IPS DF 4.7 (cell line): Measurements from ENCODE around the gene FOXO4.

Source experiments
- DNase-seq: peaks from one replicate; pipeline ENCODE4 v3.0.0-alpha.2; 2013; ENCODE audit warnings: low spot score; ENCODE audit errors: extremely low read depth

Gene FOXO4

DNA sequence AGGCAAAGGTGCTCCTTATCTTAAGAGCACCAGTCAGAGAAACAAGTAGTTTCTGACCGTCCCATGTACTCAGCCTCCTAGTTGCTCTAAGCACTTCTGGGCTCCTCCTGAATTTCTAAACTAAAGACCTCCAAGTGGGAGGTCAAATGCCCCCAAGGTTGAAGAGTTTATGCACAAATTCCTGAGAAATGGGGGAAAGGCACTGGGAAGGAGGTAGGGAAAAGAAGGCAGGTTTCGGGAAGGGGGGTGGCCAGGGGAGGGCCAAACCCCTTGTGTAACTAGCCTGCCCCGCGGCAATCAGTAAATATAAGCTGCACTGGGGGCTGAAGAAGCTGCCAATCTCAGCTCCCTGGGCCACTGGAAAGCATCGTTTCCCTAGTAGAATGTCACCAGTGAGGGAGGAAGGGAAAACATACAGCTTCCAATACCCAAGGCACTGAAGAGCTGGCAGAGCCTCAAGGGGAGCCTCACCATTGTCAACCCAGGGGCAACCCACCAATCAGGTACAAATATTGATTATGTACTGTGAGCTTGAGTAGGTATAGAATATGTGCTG is 3.4 kb downstream of the FOXO4 start:
- DNase-seq = no peak

DNA sequence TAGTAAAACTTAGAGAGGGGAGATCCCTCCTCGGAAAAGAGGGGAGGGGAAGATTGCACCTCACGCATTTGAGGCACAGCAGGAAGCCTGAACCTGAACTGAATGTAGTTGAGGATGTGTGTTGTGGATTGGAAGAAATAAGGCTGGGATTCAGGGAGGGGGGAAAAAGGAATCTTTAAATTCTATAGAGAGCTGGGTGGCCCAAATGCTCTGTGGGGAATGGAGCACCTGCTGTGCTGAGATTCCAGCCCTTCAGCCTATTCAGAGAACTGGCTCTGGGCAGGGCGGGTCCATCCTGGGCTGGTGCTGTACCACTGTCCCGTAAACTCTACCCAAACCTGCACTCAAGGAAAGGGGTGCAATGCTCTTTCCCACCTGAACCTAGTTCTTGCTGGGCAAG is 4.1 kb downstream of the FOXO4 start:
- no peak for DNase-seq

DNA sequence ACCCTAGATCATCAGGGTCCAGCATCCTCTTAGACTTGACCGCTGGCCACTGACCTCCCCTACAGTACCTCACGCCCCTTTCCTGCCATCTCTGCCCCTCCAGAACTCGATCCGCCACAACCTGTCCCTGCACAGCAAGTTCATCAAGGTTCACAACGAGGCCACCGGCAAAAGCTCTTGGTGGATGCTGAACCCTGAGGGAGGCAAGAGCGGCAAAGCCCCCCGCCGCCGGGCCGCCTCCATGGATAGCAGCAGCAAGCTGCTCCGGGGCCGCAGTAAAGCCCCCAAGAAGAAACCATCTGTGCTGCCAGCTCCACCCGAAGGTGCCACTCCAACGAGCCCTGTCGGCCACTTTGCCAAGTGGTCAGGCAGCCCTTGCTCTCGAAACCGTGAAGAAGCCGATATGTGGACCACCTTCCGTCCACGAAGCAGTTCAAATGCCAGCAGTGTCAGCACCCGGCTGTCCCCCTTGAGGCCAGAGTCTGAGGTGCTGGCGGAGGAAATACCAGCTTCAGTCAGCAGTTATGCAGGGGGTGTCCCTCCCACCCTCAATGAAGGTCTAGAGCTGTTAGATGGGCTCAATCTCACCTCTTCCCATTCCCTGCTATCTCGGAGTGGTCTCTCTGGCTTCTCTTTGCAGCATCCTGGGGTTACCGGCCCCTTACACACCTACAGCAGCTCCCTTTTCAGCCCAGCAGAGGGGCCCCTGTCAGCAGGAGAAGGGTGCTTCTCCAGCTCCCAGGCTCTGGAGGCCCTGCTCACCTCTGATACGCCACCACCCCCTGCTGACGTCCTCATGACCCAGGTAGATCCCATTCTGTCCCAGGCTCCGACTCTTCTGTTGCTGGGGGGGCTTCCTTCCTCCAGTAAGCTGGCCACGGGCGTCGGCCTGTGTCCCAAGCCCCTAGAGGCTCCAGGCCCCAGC is 5.2 kb downstream of the FOXO4 start:
- no peak for DNase-seq

DNA sequence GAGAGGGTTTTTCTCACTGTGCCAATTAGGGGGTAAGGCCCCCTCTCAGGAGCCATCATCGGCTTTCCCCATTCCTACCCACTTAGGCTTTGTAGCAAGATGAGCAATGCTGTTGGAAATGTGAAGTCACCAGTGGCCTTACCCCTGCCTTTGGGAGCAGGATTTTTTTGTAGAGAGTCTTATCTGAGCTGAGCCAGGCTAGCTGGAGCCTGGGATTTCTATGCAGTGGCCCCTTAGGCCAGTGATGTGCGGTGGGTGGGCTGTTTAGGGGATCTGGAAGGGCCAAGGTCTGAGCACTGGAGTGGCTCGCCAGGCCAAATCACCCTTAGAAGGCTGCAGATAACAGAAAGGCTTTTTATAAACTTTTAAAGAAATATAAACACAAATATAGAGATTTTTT is 6.6 kb downstream of the FOXO4 start:
- DNase-seq = no peak

DNA sequence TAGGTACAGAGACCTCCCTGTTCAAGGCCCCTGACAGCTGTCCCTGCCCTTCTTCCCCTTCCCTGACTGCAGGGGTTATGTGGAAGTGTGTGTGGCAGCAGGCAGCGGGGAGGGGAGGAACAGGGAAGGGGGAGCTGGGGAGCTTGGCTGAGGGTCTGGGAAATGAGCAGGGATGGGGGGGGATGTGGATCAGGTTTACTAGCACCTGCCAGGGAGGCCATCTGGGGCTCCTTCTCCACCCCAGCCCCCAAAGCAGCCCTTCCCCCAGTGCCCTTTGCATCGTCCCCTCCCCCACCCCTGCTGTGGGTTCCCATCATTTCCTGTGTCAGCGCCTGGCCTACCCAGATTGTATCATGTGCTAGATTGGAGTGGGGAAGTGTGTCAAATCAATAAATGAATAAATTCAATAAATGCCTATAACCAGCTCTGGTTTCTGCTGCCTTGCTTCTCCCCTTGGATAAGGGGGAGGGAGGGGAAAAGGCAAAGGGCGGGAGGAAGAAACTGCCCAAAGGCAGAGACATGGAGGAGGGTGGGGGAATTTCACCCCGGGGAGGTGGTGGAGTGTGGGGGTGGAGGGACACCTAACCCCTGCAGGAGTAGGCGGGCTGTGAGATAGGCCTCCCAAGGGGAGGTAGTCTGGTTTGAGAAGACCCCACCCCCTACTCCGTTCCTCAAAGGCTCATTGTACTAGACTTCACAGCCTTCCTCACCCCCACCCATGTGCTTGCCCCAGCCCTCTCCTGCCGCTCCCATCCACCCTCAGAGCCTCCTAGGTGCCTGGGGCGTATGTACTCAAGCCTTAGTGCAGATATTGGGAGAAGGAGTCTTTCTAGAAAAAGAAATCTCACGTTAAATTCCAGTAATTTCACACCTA is 7.7 kb downstream of the FOXO4 start:
- no peak for DNase-seq

DNA sequence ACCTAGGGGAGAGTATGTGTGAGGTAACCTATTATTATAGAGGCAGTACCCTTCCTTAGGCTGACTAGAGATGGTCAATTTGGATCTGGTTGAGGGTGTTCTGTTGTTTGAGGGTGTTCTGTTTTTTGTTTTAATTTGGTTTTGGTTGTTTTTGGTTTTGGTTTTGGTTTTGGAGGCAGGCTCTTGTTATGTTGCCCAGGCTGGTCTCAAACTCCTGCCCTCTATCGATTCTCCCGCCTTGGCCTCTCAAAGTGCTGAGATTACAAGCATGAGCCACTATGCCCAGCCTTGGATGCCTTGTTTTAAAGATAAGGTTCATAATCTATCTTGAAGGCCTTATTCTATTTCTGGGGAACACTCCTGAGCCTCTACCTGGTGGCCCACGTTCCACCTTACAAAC is 10.0 kb downstream of the FOXO4 start:
- DNase-seq = no peak

DNA sequence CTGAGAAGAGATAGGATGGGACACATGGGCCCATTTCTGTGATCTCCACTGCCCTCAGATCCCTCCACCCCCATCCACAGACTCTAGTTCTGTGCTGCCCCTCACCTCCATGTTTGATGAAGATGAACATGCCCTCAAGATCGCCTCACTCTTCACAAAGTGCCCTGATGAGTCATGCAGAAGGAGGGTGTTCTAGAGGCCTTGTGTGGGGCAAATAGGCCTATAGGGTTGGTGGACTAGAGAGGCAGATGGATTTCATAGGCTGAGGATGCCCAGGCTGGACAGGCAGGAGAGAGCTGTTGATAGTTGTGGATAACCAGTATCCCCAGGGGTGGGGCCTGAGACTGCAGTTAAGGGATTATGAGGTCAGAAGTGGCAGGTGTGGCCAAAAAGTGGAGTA is 10.8 kb downstream of the FOXO4 start, which contains the start of gene CXorf65:
Gene CXorf65 (minus strand): TSS at position 314 of the 400 bp plus-strand sequence. CDS start 184 bp downstream, at position 130.
- no peak for DNase-seq

DNA sequence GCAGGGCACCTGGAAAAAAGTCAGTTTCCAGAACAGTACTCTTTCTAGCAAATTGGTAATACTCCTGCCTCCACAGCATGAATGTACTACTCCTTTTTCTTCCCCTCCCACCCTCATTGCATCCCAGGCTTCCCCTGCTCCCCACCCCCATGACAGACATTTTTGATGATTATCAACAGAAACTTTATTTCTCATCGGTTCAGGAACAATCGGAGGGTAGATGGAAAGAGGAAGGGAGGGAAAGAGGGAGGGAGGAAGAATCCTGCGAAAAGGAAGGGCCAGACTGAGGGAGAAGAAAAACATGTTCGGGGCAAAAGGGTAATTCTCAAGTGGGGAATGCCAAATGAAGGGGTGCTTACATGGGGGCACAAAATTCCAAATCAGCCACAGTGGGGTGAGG is 11.6 kb downstream of the FOXO4 start:
- no peak for DNase-seq

DNA sequence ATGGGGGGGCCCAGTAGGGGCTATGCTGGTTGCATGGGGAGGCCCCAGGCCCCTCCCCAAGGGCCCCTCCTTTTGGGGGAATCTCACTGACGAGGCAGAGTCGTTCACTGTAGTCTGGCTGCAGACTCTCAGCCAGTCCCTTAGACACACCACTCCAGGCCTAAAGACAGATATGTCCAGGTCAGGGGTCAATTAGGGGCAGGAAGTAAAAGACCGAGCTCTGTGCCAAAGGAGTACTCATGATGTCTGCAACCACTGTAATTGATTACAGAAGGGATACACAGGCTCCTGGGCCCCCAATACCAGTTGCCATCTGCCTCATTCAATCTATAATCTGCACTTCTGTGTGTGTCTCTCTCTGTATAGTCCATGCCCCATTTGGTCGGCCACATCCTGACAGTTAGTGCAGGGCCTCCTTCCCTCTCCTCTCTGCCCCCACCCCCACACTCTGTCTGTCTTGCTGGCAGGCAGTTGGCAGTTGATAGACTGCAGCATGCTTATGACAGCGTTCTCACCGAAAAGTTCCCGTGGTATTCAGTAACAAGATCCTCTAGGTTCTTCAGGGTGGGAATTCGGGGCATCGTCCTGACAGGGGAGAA is 12.2 kb downstream of the FOXO4 start:
- DNase-seq = no peak

DNA sequence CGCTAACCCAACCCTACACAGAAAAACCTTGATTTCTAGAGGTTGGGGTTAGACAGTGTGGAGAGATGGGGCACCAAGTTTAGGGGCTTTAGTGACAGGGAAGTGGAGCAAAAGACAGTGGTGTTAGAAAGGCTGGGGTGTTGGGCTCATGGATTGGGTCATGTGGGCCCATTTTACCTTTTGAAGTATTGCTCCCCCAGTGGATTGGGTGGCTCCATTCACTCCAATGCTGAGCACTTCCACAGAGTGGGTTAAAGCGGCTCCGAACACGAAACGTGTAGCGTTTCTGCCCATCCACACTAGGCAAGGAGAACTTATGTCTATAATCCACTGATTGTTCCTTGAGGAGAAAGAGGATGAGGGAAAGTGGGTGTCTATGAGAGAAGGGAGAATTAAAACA is 13.4 kb downstream of the FOXO4 start:
- no peak for DNase-seq

DNA sequence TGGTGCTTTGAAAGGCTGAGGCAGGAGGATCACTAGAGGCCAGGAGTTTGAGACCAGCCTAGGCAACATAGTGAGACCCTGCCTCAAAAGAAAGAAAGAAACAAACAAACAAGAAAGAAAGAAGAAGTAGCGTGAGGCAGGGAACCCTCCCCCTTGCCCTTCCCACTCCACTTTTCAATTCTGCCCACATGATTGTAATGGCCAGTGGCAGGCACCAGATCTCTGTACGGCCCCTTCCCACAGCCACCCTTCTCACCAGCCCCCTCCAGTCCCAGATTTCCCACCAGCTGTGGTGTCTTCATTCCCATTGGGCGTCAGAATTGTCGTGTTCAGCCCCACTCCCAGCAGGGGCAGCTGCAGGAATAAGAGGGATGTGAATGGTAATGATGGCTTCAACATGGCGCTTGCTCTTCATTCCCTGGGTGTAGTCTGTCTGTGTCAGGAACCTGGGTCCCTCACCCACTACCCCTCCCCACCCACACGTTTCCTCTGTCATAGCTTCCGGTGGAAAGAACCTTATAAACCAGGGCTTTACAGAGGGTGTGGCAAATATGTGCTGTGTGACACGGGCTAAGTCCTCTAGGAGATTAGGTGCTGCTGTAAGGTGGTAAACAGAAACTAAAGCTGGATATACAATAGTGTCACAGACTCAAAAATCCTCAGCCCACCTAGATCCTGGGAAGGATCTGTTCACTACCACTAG is 15.6 kb downstream of the FOXO4 start, which contains the start of gene IL2RG:
Gene IL2RG (minus strand): TSS at position 437 of the 703 bp plus-strand sequence. CDS start 38 bp downstream, at position 399.
- no peak for DNase-seq

DNA sequence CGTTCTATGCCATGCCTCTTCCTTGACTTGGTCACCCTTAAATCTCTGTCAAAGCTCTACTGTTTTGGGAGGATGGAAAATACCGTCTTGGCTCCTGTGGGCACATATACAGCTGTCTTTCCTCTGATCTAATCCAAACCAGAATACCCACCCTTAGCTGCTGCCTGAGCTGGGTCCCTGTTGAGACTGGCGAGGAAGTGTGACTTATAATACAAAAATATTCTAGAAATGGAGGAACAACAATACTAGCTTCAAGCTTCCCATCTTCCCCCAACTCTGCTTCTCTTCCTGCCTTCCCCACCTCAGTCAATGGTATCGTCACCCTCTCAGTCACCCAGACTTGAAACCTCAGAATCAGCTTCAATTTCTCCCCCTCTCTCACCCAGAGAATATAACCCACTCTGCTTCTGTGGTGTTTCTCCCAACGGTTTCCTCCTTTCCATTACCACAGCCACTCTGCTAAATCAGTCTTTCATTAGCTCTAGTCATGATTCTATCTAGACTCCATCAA is 16.3 kb downstream of the FOXO4 start:
- DNase-seq = no peak

DNA sequence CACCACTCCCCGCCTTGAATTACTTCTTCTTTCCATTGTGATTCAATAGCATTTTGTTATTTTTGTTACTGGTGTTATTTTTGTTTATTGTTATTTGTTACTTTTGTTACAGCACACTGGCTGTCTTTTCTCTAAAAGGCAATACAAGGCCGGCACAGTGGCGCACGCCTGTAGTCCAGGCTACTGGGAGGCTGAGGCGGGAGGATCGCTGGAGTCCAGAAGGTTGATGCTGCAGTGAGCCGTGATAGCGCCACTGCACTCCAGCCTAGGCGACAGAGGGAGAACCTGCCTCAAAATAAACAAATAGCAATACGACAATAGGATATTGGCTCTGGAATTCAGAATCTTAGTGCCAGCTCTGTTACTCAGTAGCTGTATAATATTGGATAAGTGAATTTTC is 21.7 kb downstream of the FOXO4 start:
- no peak for DNase-seq

DNA sequence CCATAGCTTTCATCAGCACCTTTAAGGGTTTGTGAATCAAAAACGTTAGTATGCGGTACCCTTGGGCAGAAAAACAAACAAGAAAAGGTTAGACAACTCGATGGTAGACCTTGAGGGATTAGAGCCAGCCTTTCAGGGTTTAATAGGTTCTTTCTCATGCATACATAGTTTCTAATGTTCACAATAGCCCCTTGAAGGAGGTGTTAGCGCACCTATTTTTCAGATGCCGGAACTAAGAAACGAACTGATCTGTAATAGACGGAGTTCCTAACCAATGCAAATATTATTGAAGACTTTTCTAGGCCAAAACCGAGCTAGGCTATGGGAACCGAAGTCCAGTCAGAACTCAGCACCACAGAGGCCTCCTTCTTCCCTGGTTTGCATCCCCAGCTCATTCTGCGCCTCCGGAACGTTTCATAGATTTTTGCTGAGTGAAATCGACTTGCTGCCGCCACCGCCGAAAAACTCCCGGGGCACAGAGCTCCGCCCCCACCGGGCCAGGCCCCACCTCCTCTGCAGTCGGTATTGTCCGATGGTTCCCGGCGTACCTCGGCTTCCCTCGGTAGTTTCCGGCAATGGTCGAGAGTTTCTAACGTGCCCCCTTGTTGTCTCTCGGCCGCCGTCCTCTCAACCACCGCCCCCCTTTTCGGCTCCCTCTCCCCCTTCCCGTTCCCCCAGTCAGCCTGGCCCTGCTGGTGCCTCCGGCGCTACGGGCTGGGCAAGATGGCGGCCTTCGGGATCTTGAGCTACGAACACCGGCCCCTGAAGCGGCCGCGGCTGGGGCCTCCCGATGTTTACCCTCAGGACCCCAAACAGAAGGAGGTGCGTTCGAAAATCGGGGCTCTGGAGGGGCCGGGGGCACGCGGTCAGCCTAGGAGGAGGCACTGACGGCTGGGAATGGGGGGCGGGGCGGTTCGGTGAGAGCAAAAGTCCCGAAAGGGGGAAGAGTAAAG is 22.7 kb downstream of the FOXO4 start, which contains the start of gene MED12:
Gene MED12 (plus strand): TSS at position 565 of the 953 bp plus-strand sequence. CDS start 159 bp downstream, at position 724.
- no peak for DNase-seq

DNA sequence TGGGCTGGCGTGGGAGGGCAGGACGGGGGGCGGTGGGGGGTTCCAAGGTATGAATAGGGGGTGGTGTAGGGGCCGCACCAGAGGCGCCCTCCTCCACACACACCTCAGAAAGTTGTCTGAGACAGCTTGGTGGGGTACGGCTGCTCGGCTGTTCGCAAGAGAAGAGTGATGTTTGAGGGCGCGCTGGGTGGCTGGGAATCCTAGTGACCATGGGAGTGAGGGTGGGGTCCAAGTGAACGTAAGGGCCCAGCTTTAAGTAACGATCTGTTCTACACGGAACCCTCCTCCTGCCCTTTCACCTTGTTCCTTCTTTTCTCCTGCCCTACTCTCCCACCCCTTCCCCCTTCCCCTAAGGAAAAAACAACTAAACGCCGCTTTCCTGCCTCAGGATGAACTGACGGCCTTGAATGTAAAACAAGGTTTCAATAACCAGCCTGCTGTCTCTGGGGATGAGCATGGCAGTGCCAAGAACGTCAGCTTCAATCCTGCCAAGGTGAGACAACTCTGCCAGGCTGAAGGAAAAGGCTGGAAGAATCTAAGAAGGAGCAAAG is 23.4 kb downstream of the FOXO4 start:
- no peak for DNase-seq

DNA sequence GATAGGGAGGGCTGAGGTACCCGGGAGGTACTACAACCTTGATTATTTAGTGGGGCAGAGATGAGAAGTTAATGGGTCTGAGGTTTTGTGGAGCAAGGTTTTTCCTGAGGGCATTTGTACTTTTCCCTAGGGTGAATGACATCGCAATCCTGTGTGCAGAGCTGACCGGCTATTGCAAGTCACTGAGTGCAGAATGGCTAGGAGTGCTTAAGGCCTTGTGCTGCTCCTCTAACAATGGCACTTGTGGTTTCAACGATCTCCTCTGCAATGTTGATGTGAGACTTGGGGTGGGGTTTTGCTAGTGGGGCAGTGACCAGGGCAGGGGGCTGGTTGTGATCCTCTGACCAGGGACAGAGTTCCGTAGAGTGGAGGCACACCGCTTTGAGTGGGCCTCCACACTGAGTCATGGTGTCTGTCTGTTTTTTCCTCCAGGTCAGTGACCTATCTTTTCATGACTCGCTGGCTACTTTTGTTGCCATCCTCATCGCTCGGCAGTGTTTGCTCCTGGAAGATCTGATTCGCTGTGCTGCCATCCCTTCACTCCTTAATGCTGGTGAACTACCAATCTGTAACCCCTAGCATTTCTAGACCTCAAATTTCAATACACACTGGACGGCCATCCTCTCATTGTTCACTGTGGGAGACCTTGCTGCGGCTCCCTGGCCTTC is 32.6 kb downstream of the FOXO4 start:
- DNase-seq = no peak

DNA sequence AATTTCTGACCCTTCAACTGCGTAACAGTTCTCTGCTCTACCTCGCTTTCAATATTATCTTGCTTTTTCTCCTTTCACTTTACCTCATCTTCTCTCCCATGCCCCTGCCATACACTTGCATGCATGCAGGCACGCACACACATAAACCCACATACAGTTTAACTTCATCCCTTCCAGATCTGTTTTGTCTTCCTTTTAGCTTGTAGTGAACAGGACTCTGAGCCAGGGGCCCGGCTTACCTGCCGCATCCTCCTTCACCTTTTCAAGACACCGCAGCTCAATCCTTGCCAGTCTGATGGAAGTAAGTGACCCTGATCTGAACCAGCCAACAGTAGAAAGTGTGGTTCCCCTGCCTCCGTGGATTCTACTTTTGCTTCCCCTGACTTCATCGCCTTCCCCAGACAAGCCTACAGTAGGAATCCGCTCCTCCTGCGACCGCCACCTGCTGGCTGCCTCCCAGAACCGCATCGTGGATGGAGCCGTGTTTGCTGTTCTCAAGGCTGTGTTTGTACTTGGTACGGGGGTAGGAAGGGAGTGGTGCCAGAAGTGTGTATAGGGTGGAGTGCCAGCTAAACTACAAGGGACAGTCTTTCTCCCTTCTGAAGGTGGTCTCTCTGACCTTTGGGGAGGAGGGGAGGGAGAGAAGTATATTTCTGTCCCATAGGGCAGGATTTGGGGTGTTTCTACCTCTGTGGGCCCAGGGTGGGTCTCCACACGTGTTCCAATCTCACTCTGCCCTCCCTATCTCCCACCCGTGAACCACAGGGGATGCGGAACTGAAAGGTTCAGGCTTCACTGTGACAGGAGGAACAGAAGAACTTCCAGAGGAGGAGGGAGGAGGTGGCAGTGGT is 33.5 kb downstream of the FOXO4 start:
- no peak for DNase-seq
